Measurements from ENCODE around the gene NRBP1.

NRBP1 gene

DNA sequence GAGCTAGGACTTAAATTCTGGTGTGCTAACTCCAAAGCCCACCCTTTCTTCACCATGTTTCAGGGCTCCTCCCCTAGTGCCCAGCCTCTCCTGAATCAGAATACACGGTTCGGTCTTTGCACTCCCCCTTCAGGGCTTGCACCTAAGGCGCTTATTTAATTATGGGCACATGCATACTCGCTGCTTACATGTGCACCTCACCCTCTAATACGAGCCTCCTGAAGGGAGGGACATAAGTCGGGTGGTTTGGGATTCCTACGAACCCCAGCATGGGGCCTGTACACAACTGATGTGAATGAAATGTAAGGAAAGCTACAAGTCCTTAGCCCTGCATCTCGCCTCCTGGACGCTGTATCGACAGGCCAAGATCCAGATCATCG is 60.7 kb downstream of the NRBP1 start:
- H3K4me2 ChIP-seq = peak overlapping the region; percentile 94
- no peaks in the 10 kb centered on the region for H3K9me3 ChIP-seq
- no peak for TF ChIP-seq Cebpa-rat (IDR thresholded peaks at IDR 0.05)
- peak overlapping the region; percentile 71 for H3K4me3 ChIP-seq
- peaks cover 42% of the 10 kb centered on the region for H3K4me1 ChIP-seq
- H3K27me3 ChIP-seq = peaks cover 5% of the 10 kb centered on the region
- H3K9ac ChIP-seq = peak overlapping the region; percentile 55
- peaks cover 15% of the 10 kb centered on the region for H3K36me3 ChIP-seq
- no peaks in the 10 kb centered on the region for H4K20me1 ChIP-seq
- H3K27ac ChIP-seq = no peak overlapping the region

DNA sequence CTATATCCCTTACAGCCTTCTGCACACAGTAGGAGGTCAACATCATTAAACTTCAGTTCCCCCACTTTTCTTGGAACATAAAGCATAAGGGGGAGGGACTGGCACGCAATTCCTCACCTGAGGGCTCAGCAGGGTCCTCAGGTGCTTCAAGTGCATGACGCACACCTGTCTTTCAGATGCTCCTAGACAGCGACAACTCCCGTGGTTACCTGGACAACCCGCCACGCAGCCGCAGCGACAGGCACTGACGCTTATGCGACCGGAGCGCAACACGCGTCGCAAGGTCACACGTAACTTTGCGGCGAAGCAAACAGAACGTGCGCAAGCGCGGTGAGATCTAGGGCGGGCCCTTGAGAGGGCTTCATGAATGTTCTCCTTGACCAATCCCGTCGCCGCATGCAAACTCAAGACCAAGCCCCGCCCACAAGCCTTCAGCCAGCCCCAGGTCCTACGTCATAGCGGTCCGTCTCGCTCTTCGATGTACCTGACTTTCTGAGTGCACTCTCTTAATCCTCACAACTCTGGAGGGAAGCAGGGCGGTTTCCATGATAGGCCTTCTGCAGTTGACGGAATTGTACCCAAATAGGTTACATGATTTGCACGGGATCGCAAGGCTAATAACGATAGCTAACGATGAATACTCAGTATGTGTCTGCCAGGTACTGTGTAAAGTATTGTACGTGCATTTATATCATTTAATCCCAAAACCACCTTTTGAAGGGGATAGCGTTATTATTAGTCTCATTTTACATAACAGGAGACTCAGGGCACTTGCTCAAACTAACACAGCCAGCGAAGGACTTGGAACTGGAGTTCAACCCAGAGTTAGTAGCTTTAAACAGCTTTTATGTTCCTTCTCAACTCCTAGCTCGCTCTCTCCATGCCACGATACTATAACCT is 61.3 kb downstream of the NRBP1 start, which contains the start of gene IFT172:
Gene IFT172, minus strand, starts transcription at position 246 of the 900 bp plus-strand sequence. Its CDS starts 90 bp downstream, at position 156.
- Histone ChIP-seq H3K36me3 (peaks cover 9% of the 10 kb centered on the region), H3K4me2 (peak within 1 kb of the TSS; percentile 94), H3K4me3 (peak within 1 kb of the TSS; percentile 71), H3K9me3 (peaks cover 5% of the 10 kb centered on the region; the same call in 1 of the 2 replicates), H3K27me3 (peaks cover 11% of the 10 kb centered on the region), H3K27ac (no peak within 1 kb of the TSS), H4K20me1 (no peaks in the 10 kb centered on the region), H3K9ac (peak within 1 kb of the TSS; percentile 55), H3K4me1 (peaks cover 42% of the 10 kb centered on the region)
- no peak for TF ChIP-seq Cebpa-rat (IDR thresholded peaks at IDR 0.05)

Data from BLaER1 (cell line).